HG02884 (cell line): Measurements from ENCODE around the gene TAF8.
"Not testable (repeated sequence)": the region's sequence is repeated elsewhere in the genome, so short reads cannot be mapped to it uniquely, and the experiment has no call there.

Experiments
- ATAC-seq: cut with Tn5 transposase; IDR thresholded peaks from one replicate; pipeline ENCODE4 v1.9.1; 2021; ENCODE audit warnings: mild to moderate bottlenecking, moderate library complexity; ENCODE audit not compliant: unreplicated experiment

The TAF8 gene

GRCh38 chr6:42050297-42051267 lies at the start of gene TAF8:
TSS of gene TAF8 (plus strand) at chr6:42050524. CDS start at chr6:42050542, 18 bp downstream.
- ATAC-seq: peak; percentile 70

- ATAC-seq: no peak
Measured at GRCh38 chr6:42001506-42001905, 48.8 kb upstream of the TAF8 start.

GRCh38 chr6:42003658-42004057 lies 46.7 kb upstream of the TAF8 start:
- ATAC-seq: not testable (repeated sequence)

- ATAC-seq: no peak
Measured at GRCh38 chr6:42007286-42008137, 42.8 kb upstream of the TAF8 start.

DNA sequence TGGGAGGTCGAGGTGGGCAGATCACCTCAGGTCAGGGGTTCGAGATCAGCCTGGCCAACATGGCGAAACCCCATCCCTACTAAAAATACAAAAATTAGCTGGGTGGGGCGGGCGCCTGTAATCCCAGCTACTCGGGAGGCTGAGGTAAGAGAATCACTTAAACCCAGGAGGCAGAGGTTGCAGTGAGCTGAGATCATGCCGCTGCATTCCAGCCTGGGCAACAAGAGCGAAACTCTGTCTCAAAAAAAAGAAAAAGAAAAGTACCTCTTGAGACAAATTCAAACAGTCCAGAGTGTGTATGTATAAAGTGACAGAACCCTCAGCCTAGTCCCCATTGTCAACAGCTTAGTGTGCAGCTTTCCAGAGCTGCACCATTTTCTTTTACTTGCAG lies 42.2 kb upstream of the TAF8 start:
- not testable (repeated sequence) for ATAC-seq

DNA sequence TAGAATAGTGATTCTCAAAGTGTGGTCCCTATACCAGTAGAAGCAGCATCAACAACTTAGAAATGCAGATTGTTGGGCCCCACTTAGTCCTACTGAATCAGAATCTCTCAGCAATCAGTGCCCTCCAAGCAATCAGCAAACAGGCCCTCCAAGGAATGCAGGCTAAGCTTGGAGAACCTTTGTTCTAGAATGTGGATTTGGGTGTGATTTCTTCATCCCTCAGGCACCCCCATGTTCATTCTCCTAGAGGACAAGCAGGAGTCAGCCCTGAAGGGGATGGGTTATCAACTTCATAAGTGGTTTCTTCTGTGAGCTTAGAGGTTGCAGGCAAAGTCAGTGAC lies 40.5 kb upstream of the TAF8 start:
- no peak for ATAC-seq

DNA sequence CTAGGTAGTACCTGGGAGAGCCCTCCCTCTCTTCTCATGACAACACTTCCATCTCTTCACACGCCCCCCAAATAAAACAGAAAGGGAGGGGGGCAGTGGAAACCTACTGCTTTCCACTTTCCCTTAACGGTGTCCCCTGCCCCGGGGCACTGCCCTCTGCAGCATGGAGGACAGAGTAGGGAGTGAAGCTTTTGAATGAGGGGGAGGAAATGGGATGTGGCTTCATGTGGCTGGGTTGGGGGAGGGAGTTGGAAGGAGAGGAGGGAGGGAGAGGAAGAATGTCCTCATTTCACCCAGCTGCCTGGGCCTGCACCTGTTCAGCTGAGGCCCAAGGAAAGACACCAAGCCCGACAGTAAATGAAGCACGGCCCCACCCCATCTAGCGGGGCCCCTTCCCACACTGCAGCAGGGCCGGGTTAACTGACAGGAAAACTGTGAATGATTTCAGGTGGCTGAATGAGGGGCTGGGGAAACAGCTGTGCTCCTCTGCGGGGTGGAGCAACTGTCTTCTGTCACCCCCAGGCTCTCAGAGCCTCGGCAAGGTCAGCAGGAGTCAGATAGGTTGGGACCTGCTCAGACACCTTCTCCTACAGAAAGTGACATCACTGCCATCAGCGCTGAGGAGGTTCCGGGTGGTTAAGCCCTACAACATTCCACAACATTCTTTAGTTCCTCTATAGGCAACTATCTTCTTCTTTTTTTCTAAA lies 40.0 kb upstream of the TAF8 start:
- ATAC-seq: no peak

DNA sequence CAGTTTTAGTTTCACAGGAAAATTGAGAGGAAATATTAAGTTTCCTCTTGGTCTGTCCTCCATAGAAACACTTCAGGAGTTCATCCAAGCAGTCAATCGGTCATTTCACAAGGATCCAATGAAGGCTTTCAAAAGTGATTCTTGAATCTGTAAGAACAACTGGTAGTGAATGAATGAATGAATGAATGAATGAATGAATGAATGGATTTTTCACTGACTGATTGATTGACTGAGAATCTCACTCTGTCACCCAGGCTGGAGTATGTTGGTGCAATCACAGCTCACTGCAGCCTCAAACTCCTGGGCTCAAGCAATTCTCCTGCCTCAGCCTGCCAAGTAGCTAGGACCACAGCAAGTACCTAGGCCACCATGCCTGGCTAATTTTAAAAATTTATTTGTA lies 39.4 kb upstream of the TAF8 start:
- no peak for ATAC-seq

- ATAC-seq: no peak
Measured at GRCh38 chr6:42012501-42013133, 37.7 kb upstream of the TAF8 start.

DNA sequence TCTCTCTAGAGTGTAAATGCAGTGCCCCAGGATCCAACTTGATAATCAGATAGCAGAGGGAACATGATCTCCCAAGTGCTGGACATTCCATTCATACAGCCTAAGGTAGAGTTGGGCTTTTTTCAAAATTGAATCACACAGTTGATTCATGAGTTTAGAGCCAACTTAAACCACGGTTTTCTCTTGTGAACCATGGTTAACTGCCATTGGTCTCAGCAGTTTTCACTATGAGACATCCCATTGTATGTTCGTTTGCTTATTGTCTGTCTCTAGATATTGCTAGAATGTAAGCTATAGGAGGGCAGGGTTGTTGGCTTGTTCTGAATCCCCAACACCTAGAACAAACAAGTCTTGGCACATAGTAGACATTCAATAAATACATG lies 37.2 kb upstream of the TAF8 start:
- ATAC-seq: no peak

GRCh38 chr6:42017021-42017643 lies 33.2 kb upstream of the TAF8 start:
- no peak for ATAC-seq

DNA sequence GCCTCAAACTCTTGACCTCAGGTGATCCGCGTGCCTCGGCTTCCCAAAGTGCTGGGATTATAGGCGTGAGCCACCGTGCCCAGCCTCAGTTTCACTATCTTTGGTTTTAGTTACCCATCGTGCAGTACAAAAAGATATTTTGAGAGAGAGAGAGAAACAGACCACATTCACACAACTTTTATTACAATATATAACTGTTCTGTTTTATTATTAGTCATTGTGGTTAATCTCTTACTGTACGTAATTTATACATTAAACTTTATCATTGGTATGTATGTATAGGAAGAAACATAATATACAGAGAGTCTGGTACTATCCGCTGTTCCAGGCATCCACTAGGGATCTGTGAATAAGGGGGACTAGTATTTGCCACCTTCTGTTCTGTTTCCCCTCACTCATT lies 29.4 kb upstream of the TAF8 start:
- no peak for ATAC-seq

- no peak for ATAC-seq
Measured at GRCh38 chr6:42021847-42022754, 28.2 kb upstream of the TAF8 start.

GRCh38 chr6:42022755-42023384 lies 27.5 kb upstream of the TAF8 start:
- no peak for ATAC-seq

- peak; percentile 82 for ATAC-seq
Measured at GRCh38 chr6:42025066-42025844, 25.1 kb upstream of the TAF8 start.

- no peak for ATAC-seq
Measured at GRCh38 chr6:42025845-42026243, 24.5 kb upstream of the TAF8 start.

- ATAC-seq: no peak
Measured at GRCh38 chr6:42026540-42026939, 23.8 kb upstream of the TAF8 start.
